ENCODE results near the gene DPP7. TPM values are rescaled to one million over a fixed set of nuclear protein-coding genes. Genes with fewer than 3 reads are reported as not detected.

The DPP7 gene
- total RNA-seq, 1 experiment from 2014 or later: 139 TPM

DNA sequence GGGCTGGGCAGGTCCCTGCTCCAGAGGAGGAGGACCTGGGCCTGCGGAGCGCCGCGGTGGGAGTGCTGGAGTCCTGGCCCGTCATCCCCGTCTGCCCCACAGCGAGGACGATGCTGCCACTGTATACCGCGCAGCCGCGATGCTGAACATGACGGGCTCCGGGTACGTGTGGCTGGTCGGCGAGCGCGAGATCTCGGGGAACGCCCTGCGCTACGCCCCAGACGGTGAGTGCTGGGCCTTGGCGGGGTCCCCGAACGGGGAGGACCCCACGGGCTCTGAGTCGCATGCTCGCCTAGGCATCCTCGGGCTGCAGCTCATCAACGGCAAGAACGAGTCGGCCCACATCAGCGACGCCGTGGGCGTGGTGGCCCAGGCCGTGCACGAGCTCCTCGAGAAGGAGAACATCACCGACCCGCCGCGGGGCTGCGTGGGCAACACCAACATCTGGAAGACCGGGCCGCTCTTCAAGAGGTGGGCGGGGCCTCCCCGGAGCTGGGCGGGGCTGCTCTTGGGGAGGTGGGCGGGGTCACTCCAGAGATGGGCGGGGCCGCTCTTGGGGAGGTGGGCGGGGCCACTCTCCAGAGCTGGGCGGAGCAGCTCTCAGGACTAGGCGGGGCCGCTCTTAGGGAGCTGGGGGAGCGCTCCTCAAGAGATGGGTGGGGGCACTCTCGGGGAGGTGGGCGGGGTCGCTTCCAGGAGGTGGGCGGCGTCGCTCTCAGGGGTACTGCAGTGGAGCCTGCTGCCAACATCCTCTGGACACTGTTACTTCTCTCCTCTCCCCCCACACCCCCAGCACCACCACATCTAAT, 42.2 kb upstream of the DPP7 start:
- intact Hi-C loops (cut with micrococcal nuclease): no loop called here
- Mint-ChIP-seq H3K27ac (ENCODE audit: low read depth, unreplicated experiment) (no peak overlapping the region), H3K4me1 (ENCODE audit: insufficient read depth, unreplicated experiment) (no peaks in the 10 kb centered on the region), H3K36me3 (ENCODE audit: insufficient read depth, unreplicated experiment) (no peaks in the 10 kb centered on the region), H3K4me3 (ENCODE audit: unreplicated experiment) (no peak overlapping the region), H3K27me3 (ENCODE audit: insufficient read depth, unreplicated experiment) (peaks cover 24% of the 10 kb centered on the region), H3K9me3 (ENCODE audit: unreplicated experiment) (no peaks in the 10 kb centered on the region)
- ChIA-PET POLR2A (interaction anchor here (1.1 kb wide), 1 partner anchor 27 kb away, joined by 3 read pairs; no protein-coding TSS in a partner anchor), CTCF (no interaction called here)
- DNase-seq (ENCODE audit: unreplicated experiment): no peak
- no TSS peak for BruUV-seq (replicated peaks)
- TF ChIP-seq, protein P1, sequence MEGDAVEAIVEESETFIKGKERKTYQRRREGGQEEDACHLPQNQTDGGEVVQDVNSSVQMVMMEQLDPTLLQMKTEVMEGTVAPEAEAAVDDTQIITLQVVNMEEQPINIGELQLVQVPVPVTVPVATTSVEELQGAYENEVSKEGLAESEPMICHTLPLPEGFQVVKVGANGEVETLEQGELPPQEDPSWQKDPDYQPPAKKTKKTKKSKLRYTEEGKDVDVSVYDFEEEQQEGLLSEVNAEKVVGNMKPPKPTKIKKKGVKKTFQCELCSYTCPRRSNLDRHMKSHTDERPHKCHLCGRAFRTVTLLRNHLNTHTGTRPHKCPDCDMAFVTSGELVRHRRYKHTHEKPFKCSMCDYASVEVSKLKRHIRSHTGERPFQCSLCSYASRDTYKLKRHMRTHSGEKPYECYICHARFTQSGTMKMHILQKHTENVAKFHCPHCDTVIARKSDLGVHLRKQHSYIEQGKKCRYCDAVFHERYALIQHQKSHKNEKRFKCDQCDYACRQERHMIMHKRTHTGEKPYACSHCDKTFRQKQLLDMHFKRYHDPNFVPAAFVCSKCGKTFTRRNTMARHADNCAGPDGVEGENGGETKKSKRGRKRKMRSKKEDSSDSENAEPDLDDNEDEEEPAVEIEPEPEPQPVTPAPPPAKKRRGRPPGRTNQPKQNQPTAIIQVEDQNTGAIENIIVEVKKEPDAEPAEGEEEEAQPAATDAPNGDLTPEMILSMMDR (IDR thresholded peaks at IDR 0.05; ENCODE audit: unreplicated experiment): no peak

- ChIA-PET POLR2A (no interaction called here), CTCF (interaction anchor here (0.8 kb wide), 1 partner anchor 12 kb away, joined by 3 read pairs; no protein-coding TSS in a partner anchor)
- H3K36me3 Mint-ChIP-seq (ENCODE audit: insufficient read depth, unreplicated experiment): no peaks in the 10 kb centered on the region
- no peaks in the 10 kb centered on the region for H3K9me3 Mint-ChIP-seq (ENCODE audit: unreplicated experiment)
- H3K27me3 Mint-ChIP-seq (ENCODE audit: insufficient read depth, unreplicated experiment): peaks cover 4% of the 10 kb centered on the region
- DNase-seq (ENCODE audit: unreplicated experiment): no peak
- no peaks in the 10 kb centered on the region for H3K4me1 Mint-ChIP-seq (ENCODE audit: insufficient read depth, unreplicated experiment)
- no TSS peak for BruUV-seq (replicated peaks)
- TF ChIP-seq, protein P1 (IDR thresholded peaks at IDR 0.05; ENCODE audit: unreplicated experiment): no peak
- intact Hi-C loops (cut with micrococcal nuclease): no loop called here
- no peak overlapping the region for H3K4me3 Mint-ChIP-seq (ENCODE audit: unreplicated experiment)
- H3K27ac Mint-ChIP-seq (ENCODE audit: low read depth, unreplicated experiment): no peak overlapping the region
Observed at GRCh38 chr9:137152844-137153405, 38.4 kb upstream of the DPP7 start.

- intact Hi-C loops (cut with micrococcal nuclease): no loop called here
- H3K27ac Mint-ChIP-seq (ENCODE audit: low read depth, unreplicated experiment): no peak overlapping the region
- H3K27me3 Mint-ChIP-seq (ENCODE audit: insufficient read depth, unreplicated experiment): no peaks in the 10 kb centered on the region
- no peaks in the 10 kb centered on the region for H3K36me3 Mint-ChIP-seq (ENCODE audit: insufficient read depth, unreplicated experiment)
- no peaks in the 10 kb centered on the region for H3K9me3 Mint-ChIP-seq (ENCODE audit: unreplicated experiment)
- CTCF ChIA-PET: interaction anchor here (0.7 to 1.3 kb wide), 3 partner anchors 18 to 525 kb away, joined by 3 to 4 read pairs (median 3); no protein-coding TSS in a partner anchor
- peak; percentile 86 for DNase-seq (ENCODE audit: unreplicated experiment)
- TF ChIP-seq, protein P1 (IDR thresholded peaks at IDR 0.05; ENCODE audit: unreplicated experiment): no peak
- no peak overlapping the region for H3K4me3 Mint-ChIP-seq (ENCODE audit: unreplicated experiment)
- no peaks in the 10 kb centered on the region for H3K4me1 Mint-ChIP-seq (ENCODE audit: insufficient read depth, unreplicated experiment)
- BruUV-seq (replicated peaks): no TSS peak
- POLR2A ChIA-PET: interaction anchor here (1.0 to 1.2 kb wide), 3 partner anchors 21 to 90 kb away, joined by 3 to 4 read pairs (median 3); partner anchors contain the start of genes SSNA1 and TUBB4B
Observed at GRCh38 chr9:137150617-137151457, 36.3 kb upstream of the DPP7 start.

Data from MCF 10A (cell line).